Measurements from ENCODE around the gene ADAMTSL5.
A peak's percentile ranks its signal among the peaks of the same experiment; 100 is the strongest.

The ADAMTSL5 gene

DNA sequence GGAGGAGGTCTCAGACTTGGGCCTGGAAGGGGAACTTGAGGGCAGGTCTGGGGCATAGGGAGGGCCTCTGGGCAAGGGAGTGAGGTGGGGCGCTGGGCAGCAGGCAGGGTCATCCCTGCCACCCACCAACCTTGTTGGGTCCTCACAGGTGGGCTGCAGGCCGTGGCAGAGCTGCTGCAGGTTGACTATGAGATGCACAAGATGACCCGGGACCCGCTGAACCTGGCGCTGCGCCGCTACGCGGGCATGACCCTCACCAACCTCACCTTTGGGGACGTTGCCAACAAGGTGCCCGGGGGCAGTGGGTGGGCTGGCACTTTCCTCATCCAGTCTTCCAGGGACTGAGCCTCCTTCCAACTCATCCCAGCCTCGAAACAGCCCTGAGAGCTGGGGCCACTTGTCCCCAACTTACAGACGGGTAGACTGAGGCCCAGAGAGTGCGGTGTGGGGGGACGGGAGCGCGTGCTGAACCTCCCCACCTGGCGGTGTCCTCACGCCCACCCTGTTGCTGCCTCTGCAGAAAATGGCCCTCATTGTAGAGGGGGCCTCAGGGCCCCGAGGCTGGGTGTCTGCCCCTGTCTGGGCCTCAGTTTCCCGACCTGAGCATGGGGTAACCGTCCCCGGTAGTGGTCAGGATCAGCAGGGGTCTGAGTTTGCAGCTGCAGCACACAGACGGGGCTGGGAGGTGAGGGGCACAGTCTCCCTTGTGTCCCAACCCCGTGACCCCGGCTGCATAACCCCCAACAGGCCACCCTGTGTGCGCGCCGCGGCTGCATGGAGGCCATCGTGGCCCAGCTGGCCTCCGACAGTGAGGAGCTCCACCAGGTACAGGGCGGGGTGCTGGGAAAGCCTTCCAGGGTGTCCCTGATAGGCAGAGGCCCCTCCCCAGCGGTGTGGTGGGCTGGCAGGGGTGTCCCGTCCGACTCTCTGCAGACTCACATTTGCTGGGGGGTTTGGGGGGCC, 52.5 kb downstream of the ADAMTSL5 start:
- TF ChIP-seq CTCF (IDR thresholded peaks at IDR 0.05) (no peak), ZFX (IDR thresholded peaks at IDR 0.05; ENCODE audit: borderline replicate concordance) (no peak)

DNA sequence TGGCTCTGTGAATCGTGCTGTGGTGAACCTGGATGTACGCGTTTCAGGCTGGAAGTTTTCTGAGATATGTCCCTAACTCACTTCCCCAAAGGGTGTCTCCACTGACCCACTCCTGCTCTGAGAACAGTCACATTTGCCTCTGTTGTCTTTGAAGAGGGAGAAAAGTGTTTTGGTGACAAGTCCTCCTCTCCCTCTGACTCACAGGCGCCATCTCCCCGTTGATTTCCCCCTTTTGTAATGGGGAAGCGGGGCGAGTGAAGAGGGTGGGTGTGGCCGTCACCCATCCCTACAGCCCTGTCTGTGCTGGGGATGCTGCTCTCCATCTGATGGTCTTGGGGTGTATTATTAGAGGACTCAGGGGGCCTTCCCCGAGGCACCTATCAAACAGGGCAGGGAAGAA, 53.3 kb downstream of the ADAMTSL5 start:
- TF ChIP-seq ZFX (IDR thresholded peaks at IDR 0.05; ENCODE audit: borderline replicate concordance): no peak
- TF ChIP-seq CTCF (IDR thresholded peaks at IDR 0.05): no peak
- no peak overlapping the region for H3K27ac ChIP-seq

More for the DNA sequence above, 52.5 kb downstream of the ADAMTSL5 start:
- H3K27ac ChIP-seq: no peak overlapping the region

DNA sequence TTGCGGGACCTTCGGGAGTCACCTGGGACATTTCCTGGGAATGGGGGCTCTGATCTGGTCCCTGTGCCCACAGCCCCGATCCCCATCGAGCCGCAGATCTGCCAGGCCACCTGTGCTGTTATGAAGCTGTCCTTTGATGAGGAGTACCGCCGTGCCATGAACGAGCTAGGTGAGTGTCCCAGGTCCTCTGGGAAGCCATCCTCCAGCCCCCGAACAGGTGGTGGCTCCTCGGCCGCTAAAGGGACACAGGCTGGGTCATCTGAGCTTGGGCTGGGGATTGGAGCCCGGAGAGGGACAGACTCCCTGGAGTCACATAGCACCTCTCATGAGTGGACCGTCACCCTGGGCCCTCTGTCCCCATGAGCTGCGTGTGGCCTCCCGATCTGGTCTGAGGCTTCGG, 54.9 kb downstream of the ADAMTSL5 start:
- H3K27ac ChIP-seq: 0 out of 2 replicates have a peak overlapping the region, but pooled peaks have one; percentile 3
- TF ChIP-seq ZFX (IDR thresholded peaks at IDR 0.05; ENCODE audit: borderline replicate concordance): no peak
- no peak for TF ChIP-seq CTCF (IDR thresholded peaks at IDR 0.05)

GRCh38 chr19:1457031-1457739, 55.6 kb downstream of the ADAMTSL5 start:
- TF ChIP-seq CTCF (IDR thresholded peaks at IDR 0.05) (no peak), ZFX (IDR thresholded peaks at IDR 0.05; ENCODE audit: borderline replicate concordance) (no peak)
- H3K27ac ChIP-seq: no peak overlapping the region

- H3K27ac ChIP-seq: peak overlapping the region; percentile 34; the same call in 1 of the 2 replicates
- TF ChIP-seq ZFX (IDR thresholded peaks at IDR 0.05; ENCODE audit: borderline replicate concordance) (no peak), CTCF (IDR thresholded peaks at IDR 0.05) (no peak)
These were observed 56.5 kb downstream of the ADAMTSL5 start for GRCh38 chr19:1456121-1456900.

DNA sequence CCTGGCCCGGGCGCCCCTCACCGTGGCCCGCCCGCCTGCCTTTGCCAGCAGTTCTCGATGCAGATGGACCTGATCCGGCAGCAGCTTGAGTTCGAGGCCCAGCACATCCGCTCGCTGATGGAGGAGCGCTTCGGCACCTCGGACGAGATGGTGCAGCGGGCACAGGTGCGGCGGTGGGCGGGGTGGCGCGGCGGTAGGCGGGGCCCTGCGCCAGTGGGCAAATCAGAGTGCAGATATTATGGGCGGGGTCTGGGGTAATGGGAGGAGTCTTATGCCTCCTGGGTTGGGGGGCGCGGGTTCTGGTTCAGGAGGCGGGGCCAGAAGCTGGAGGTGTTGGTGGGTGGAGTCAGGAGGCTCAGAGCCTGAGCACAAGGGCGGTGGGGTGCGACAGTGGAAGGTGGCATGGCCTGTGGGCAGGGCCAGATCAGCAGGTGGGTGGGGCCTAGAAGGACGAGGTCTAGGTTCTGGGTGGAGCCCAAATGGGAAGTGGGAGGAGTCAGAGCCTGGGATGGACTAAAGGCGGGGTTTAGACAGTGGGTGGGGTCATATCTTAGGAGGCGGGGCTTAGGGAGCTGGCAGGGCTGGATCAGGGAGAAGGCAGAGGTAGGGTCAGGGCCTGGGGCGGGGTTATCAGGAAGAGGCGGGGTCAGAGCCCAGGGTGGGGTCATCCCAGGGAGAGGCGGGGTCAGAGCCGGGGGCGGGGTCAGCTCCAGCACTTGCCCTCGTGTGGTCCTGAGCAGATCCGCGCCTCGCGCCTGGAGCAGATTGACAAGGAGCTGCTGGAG, 57.3 kb downstream of the ADAMTSL5 start:
- no peak for TF ChIP-seq ZFX (IDR thresholded peaks at IDR 0.05; ENCODE audit: borderline replicate concordance)
- peak overlapping the region; percentile 93 for H3K27ac ChIP-seq

All from 22Rv1 (cell line).